T-cell (primary cell): ENCODE data around the gene TOMM20. TPM values are rescaled to one million over a fixed set of nuclear protein-coding genes. Genes with fewer than 3 reads are reported as not detected.

Experiments used
- ATAC-seq, 4 experiments: fragments of 200-7000 bp in 3 of 4; fragments of 150-1000 bp in 1 of 4; cut with Tn5 transposase; replicated peaks in 1 of 4; 1 replicate in 3 of 4; 2 replicates in 1 of 4; pipeline ENCODE4 v1.10.0; 2021; ENCODE audit warnings: moderate library complexity in 3 of 4, mild to moderate bottlenecking in 2 of 4, moderate number of reproducible peaks in 1 of 4
- CTCF ChIA-PET, 2 donors: fragments of 300-600 bp; sonication (Branson Sonifier 250); formaldehyde crosslinking; loops; one replicate each; lab custom pipeline; 2022; ENCODE audit warnings: antibody characterized with exemption in 2 of 2; lab: Charles Lee
- POLR2A ChIA-PET, 2 donors: fragments of 300-600 bp; sonication (Branson Sonifier 250); formaldehyde crosslinking; loops; one replicate each; lab custom pipeline; 2022; ENCODE audit warnings: antibody characterized with exemption in 2 of 2; lab: Charles Lee
- DNase-seq, 35 experiments: peaks; one replicate each; pipeline versions ENCODE4 v3.0.0 to v3.0.0-alpha.2; 2013 to 2023
- H3K27ac ChIP-seq: one replicate; pipeline ENCODE4 v1.5.1; 2013; ENCODE audit warnings: low read length
- H3K27me3 ChIP-seq, 2 experiments: replicated peaks in 1 of 2; 1 replicate in 1 of 2; 2 replicates in 1 of 2; pipeline versions ENCODE4 v1.6.1 to v1.7.0; 2013; ENCODE audit warnings: low read length in 1 of 2, mixed read lengths in 1 of 2; ENCODE audit not compliant: control insufficient read depth in 2 of 2, insufficient read depth in 2 of 2; ENCODE audit errors: extremely low read depth in 1 of 2
- H3K36me3 ChIP-seq, 2 donors: 1 replicate in 1 of 2; 2 replicates in 1 of 2; pipeline versions ENCODE4 v1.6.1 to v1.7.0; 2013; ENCODE audit warnings: low read length in 1 of 2; ENCODE audit not compliant: control insufficient read depth in 2 of 2, insufficient read depth in 1 of 2; ENCODE audit errors: extremely low read depth in 1 of 2
- H3K4me1 ChIP-seq, 2 experiments: 1 replicate in 1 of 2; 2 replicates in 1 of 2; pipeline versions ENCODE4 v1.6.1 to v1.7.0; 2013; ENCODE audit warnings: low read length in 2 of 2, mixed read lengths in 1 of 2; ENCODE audit not compliant: insufficient read depth in 2 of 2, control insufficient read depth in 1 of 2; ENCODE audit errors: extremely low read depth in 1 of 2
- H3K4me3 ChIP-seq, 2 donors: 1 replicate in 1 of 2; 2 replicates in 1 of 2; pipeline versions ENCODE4 v1.5.1 to v1.7.0; 2013; ENCODE audit warnings: mild to moderate bottlenecking in 2 of 2, low read length in 1 of 2, moderate library complexity in 1 of 2; ENCODE audit not compliant: control insufficient read depth in 1 of 2; ENCODE audit errors: extremely low read depth in 1 of 2
- H3K9me3 ChIP-seq: 2 replicates; pipeline ENCODE4 v1.7.0; 2013
- H3K27ac Mint-ChIP-seq, 2 donors: one replicate each; pipeline ENCODE4 v1.8.0; 2020 to 2021; ENCODE audit warnings: mild to moderate bottlenecking in 2 of 2, mixed read lengths in 2 of 2
- H3K27me3 Mint-ChIP-seq, 2 donors: one replicate each; pipeline ENCODE4 v1.8.0; 2021 to 2022; ENCODE audit warnings: mixed read lengths in 2 of 2
- H3K36me3 Mint-ChIP-seq: one replicate; pipeline ENCODE4 v1.8.0; 2021; ENCODE audit warnings: mixed read lengths
- H3K4me1 Mint-ChIP-seq, 3 donors: one replicate each; pipeline ENCODE4 v1.8.0; 2020 to 2022; ENCODE audit warnings: mixed read lengths in 3 of 3, mild to moderate bottlenecking in 1 of 3
- H3K4me3 Mint-ChIP-seq, 3 donors: one replicate each; pipeline ENCODE4 v1.8.0; 2020 to 2022; ENCODE audit warnings: mild to moderate bottlenecking in 3 of 3, mixed read lengths in 3 of 3, moderate library complexity in 3 of 3
- H3K9me3 Mint-ChIP-seq, 3 donors: one replicate each; pipeline ENCODE4 v1.8.0; 2020 to 2022; ENCODE audit warnings: mixed read lengths in 3 of 3
- WGBS: methylation state at CpG from one replicate; pipeline ENCODE4 v1.1.5; 2013; ENCODE audit warnings: missing lambda C conversion rate; ENCODE audit not compliant: insufficient coverage; 5-methylcytosine and 5-hydroxymethylcytosine counted together
- total RNA-seq, 35 experiments: library from RNA in 6 of 35; stranded (reverse) in 6 of 35; fragments of 120-200 nt in 1 of 35; gene quantifications; one replicate each; pipeline versions ENCODE4 v1.2.1 to v1.2.4 and lab custom pipeline; 2013 to 2026

The TOMM20 gene
- total RNA-seq, 5 donors from 2014 or later (not counting 1 experiment from before 2014, with no cell fraction given) = 81.7 to 115 (median 106) TPM

DNA sequence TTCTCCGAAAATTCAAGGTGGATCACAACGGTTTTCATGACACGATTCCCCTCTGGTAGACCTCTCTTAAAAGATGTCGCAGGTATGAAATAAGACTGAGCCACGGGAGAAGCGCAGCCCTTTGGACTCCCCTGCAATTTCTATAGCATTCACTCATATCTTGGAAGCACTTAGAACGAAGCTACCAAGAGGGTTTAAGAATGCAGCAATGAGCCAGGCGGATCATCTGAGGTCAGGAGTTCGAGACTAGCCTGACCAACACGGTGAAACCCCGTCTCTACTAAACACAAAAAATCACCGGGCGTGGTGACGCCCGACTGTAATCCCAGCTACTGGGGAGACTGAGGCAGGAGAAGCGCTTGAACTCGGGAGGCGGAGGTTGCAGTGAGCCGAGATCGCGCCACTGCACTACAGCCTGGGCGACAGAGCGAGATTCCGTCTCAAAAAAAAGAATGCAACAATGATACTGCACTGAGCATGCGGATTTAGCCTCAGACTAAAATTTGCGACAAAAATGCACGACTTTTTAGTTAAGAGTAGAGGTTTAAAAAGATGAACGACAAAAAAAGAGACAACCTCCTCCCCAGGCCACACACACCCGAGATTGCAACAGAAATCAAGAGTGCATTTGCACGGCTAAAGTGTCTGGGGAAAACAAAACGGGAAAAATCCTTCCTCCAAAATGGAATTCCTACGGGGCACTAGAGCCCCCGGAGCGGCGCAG, 743 bp downstream of the TOMM20 start:
- Mint-ChIP-seq H3K27ac (peak overlapping the region; percentile 94 to 98), H3K27me3 (no peaks in the 10 kb centered on the region), H3K36me3 (peaks cover 17% of the 10 kb centered on the region), H3K9me3 (no peaks in the 10 kb centered on the region), H3K4me3 (peak overlapping the region; percentile 94 to 100 (median 99)), H3K4me1 (peaks cover 44 to 56% (median 51%) of the 10 kb centered on the region in 3 donors)
- DNase-seq (peak in 6 of 35 experiments; percentile 9 to 56 (median 14)), ATAC-seq (peak in 3 of 4 experiments; percentile 1 to 10 (median 5))
- ChIA-PET POLR2A (interaction anchor here (0.6 to 1.3 kb wide), 3 partner anchors 33 to 873 kb away, joined by 3 to 4 read pairs (median 3); partner anchors contain the start of gene RBM34 (in 1 of the 2)), CTCF (interaction anchor here (0.5 to 1.6 kb wide), 4 partner anchors 23 to 202 kb away, joined by 3 to 9 read pairs (median 6); no protein-coding TSS in a partner anchor)
- peak overlapping the region; percentile 93 for H3K27ac ChIP-seq
- peak overlapping the region; percentile 85 to 94 for H3K4me3 ChIP-seq
- peaks cover 8 to 47% of the 10 kb centered on the region in 2 experiments for H3K4me1 ChIP-seq
- WGBS = under 1% methylated on average over 28 of the region's 35 CpGs
- no peaks in the 10 kb centered on the region for H3K27me3 ChIP-seq
- peaks cover 4 to 10% of the 10 kb centered on the region in 2 donors for H3K36me3 ChIP-seq
- H3K9me3 ChIP-seq = no peaks in the 10 kb centered on the region

DNA sequence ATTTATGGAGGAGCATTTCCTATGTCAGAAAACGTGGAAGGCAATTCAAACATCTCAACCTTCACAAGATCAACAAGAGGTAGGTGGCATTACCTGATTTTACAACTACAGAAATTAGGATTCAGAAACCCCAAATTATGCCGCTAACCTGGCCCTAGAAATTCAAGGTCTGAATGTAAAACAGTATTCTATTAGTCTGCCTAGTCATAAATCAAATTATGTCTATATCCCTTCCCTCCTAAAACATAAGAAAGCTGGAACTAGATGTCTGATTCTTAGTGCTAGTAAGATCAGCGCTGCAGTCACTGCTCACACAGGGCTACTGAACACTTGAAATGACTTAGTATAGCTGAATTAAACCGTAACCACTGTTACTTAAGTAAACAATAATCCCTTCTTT, 1.4 kb downstream of the TOMM20 start:
- Mint-ChIP-seq H3K36me3 (peaks cover 16% of the 10 kb centered on the region), H3K27ac (peak overlapping the region; percentile 94 to 98), H3K4me3 (peak overlapping the region; percentile 94 to 100 (median 99)), H3K27me3 (no peaks in the 10 kb centered on the region), H3K9me3 (no peaks in the 10 kb centered on the region), H3K4me1 (peaks cover 50 to 63% (median 58%) of the 10 kb centered on the region in 3 donors)
- peaks cover 8 to 47% of the 10 kb centered on the region in 2 experiments for H3K4me1 ChIP-seq
- peak overlapping the region in 1 of 2 donors; percentile 85 for H3K4me3 ChIP-seq
- ChIA-PET POLR2A (interaction anchor here (0.5 to 1.2 kb wide), 5 partner anchors 15 to 874 kb away, joined by 3 to 4 read pairs (median 3); no protein-coding TSS in a partner anchor), CTCF (interaction anchor here (0.5 to 1.6 kb wide), 5 partner anchors 22 to 289 kb away, joined by 3 to 9 read pairs (median 4); no protein-coding TSS in a partner anchor)
- H3K27me3 ChIP-seq = no peaks in the 10 kb centered on the region
- WGBS = 10% methylated on average over 2 of the region's 4 CpGs
- DNase-seq (no peak), ATAC-seq (no peak)
- H3K27ac ChIP-seq = peak overlapping the region; percentile 93
- no peaks in the 10 kb centered on the region for H3K9me3 ChIP-seq
- peaks cover 4 to 15% of the 10 kb centered on the region in 2 donors for H3K36me3 ChIP-seq

DNA sequence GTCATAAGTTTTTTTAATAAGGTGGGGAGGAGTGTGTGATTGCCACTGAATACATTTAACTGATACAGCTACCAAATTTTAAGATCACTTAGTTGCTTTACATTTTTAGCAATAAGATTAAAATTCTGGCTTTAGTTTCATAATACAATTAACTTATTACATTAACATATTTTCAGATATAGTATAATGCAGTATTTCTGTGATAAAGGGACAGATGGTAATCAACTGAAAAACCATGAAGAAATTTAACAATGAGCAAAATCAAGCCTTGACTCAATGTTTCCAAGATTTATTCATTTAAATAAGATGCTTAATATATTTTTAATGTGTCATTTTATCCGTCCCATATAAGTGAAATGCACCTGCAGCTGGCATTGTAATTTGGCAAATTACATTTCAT, 4.0 kb downstream of the TOMM20 start:
- Mint-ChIP-seq H3K4me1 (peaks cover 54 to 75% (median 65%) of the 10 kb centered on the region in 3 donors), H3K27me3 (no peaks in the 10 kb centered on the region), H3K36me3 (peaks cover 23% of the 10 kb centered on the region), H3K9me3 (no peaks in the 10 kb centered on the region), H3K4me3 (peak overlapping the region; percentile 37 to 62 (median 58)), H3K27ac (peak overlapping the region in 1 of 2 donors; percentile 76)
- DNase-seq (no peak), ATAC-seq (no peak)
- Histone ChIP-seq H3K4me3 (no peak overlapping the region), H3K9me3 (no peaks in the 10 kb centered on the region), H3K27ac (no peak overlapping the region), H3K4me1 (peaks cover 8 to 47% of the 10 kb centered on the region in 2 experiments), H3K27me3 (no peaks in the 10 kb centered on the region), H3K36me3 (peaks cover 4 to 22% of the 10 kb centered on the region in 2 donors)
- CTCF ChIA-PET = no interaction called here
- no CpG with 5 or more reads among the region's 1 CpG for WGBS
- POLR2A ChIA-PET = interaction anchor here (0.6 kb wide), 2 partner anchors 1048 to 1433 kb away, joined by 3 read pairs; no protein-coding TSS in a partner anchor

DNA sequence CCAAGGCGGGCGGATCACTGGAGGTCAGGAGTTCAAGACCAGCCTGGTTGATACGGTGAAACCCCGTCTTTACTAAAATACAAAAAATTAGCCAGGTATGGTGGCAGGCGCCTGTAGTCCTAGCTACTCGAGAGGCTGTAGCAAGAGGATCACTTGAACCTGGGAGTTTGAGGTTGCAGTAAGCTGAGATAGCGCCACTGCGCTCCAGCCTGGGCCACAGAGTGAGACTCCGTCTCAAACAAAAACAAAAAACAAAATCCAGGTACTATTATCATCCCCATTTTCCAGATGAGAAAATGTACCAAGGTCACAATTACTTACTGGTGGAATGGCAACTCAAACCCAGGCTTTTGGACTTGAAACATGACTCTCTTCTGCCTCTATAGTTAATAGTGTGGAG, 4.5 kb downstream of the TOMM20 start:
- Mint-ChIP-seq H3K27me3 (no peaks in the 10 kb centered on the region), H3K36me3 (peaks cover 28% of the 10 kb centered on the region), H3K9me3 (no peaks in the 10 kb centered on the region), H3K4me1 (peaks cover 52 to 72% (median 63%) of the 10 kb centered on the region in 3 donors), H3K4me3 (peak overlapping the region; percentile 37 to 62 (median 58)), H3K27ac (peak overlapping the region in 1 of 2 donors; percentile 76)
- ATAC-seq (no peak), DNase-seq (no peak)
- ChIA-PET POLR2A (interaction anchor here (0.6 kb wide), 3 partner anchors 75 to 1434 kb away, joined by 3 read pairs; no protein-coding TSS in a partner anchor), CTCF (no interaction called here)
- H3K9me3 ChIP-seq = no peaks in the 10 kb centered on the region
- no peak overlapping the region for H3K4me3 ChIP-seq
- no peak overlapping the region for H3K27ac ChIP-seq
- no CpG with 5 or more reads among the region's 9 CpGs for WGBS
- H3K36me3 ChIP-seq = peaks cover 4 to 27% of the 10 kb centered on the region in 2 donors
- peaks cover 8 to 43% of the 10 kb centered on the region in 2 experiments for H3K4me1 ChIP-seq
- no peaks in the 10 kb centered on the region for H3K27me3 ChIP-seq

DNA sequence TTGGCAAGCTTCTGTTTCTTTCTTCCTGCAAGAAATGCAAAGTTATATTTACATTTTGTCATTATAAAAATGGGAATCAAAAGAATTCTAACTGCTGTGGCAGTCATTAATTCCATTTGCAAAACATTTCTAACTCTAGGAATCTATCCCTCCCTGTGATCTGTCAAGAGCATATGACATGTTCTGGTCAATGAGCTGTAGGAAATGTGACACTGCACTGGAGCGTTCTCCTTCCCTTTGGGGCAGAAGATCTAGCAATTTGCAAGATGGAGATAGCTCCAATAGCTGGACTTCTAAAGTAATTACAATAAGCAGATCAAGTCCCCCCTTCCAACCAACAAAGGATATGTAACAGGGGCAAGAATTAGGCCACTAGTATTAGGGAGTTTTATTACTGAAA, 6.3 kb downstream of the TOMM20 start:
- Mint-ChIP-seq H3K36me3 (peaks cover 44% of the 10 kb centered on the region), H3K27ac (peak overlapping the region in 1 of 2 donors; percentile 73), H3K4me1 (peaks cover 55 to 62% (median 61%) of the 10 kb centered on the region in 3 donors), H3K27me3 (no peaks in the 10 kb centered on the region), H3K9me3 (no peaks in the 10 kb centered on the region), H3K4me3 (peak overlapping the region in 2 of 3 donors; percentile 56 to 58)
- Histone ChIP-seq H3K27ac (no peak overlapping the region), H3K4me1 (peaks cover 6 to 31% of the 10 kb centered on the region in 2 experiments), H3K9me3 (no peaks in the 10 kb centered on the region), H3K36me3 (peaks cover 4 to 45% of the 10 kb centered on the region in 2 donors), H3K27me3 (no peaks in the 10 kb centered on the region), H3K4me3 (no peak overlapping the region)
- ATAC-seq (no peak), DNase-seq (no peak)
- POLR2A ChIA-PET = interaction anchor here in 1 of 2 donors (0.5 to 1.0 kb wide), 3 partner anchors 11 to 1286 kb away, joined by 3 to 10 read pairs (median 7); no protein-coding TSS in a partner anchor
- CTCF ChIA-PET = interaction anchor here (0.5 to 2.6 kb wide), 6 partner anchors 11 to 151 kb away, joined by 3 to 12 read pairs (median 3); no protein-coding TSS in a partner anchor
- WGBS = no CpG with 5 or more reads among the region's 1 CpG
